Measurements from ENCODE around the gene OR8B3.

OR8B3 gene

DNA sequence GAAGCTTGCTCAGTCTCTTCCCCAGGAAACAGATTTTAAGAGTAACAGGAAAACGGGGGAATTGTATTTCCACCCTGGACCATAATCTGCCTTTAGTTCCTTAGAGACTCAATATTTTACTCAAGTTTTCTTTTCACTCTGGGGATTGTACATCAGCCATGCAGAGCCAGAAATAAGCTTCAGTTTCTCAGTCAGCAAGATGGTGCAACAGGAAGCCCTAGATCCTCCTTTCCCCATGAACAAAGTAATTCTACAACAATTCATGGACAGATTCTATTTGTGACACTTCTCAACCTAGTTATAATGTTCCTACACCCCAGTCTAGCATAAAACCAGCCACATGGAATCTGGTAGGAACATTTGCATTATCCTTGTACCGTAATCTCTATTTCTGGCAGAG lies 39.3 kb downstream of the OR8B3 start:
- DNase-seq (ENCODE audit: low read depth), result no peak

DNA sequence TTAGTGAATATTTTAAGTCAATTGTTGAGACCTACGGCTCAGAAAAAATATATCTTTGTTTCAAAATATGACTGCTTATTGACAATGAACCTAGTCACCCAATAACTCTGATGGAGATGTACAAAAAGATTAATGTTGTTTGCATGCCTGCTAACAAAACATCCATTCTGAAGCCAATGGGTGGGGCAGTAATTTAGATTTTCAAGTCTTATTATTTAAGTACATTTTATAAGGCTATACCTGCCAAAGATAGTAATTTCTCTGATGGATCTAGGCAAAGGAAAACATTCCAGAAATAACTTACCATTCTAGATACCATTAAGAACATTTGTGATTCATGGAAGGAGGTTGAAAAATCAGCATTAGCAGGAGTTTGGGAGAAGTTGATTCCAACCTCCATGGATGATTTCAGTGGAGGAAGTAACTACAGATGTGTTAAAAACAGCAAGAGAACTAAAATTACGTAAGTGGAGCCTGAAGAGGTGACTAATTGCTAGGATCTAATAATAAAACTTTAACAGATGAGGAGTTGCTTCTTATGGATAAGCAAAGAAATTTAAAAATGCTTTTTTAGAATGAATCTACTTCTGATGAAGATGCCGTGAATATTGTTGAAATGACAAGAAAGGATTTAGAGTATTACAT lies 52.4 kb downstream of the OR8B3 start:
- DNase-seq (ENCODE audit: low read depth), result no peak

Measured in activated T-helper 1 cell treated with Interleukin-2 at 50 U/mL for 16 hours (primary cell).